KMS-11 (cell line): ENCODE data around the gene ACSF2.
"Not testable (repeated sequence)": the region's sequence is repeated elsewhere in the genome, so short reads cannot be mapped to it uniquely, and the experiment has no call there.

Experiments
- H2AFZ ChIP-seq: fragments of 200-600 bp; sonication (generic); 2 replicates; pipeline ENCODE4 v1.6.1; 2016; ENCODE audit warnings: antibody characterized with exemption, mixed run types, low read depth
- H3K27ac ChIP-seq: fragments of 200-600 bp; sonication (generic); 2 replicates; pipeline ENCODE4 v1.6.1; 2016; ENCODE audit warnings: mild to moderate bottlenecking, mixed run types
- H3K27me3 ChIP-seq: fragments of 200-600 bp; sonication (generic); 2 replicates; pipeline ENCODE4 v1.6.1; 2017; ENCODE audit warnings: mild to moderate bottlenecking, low read depth, mixed run types, moderate library complexity; ENCODE audit not compliant: insufficient read depth
- H3K36me3 ChIP-seq: fragments of 200-600 bp; sonication (generic); 2 replicates; pipeline ENCODE4 v1.6.1; 2017; ENCODE audit warnings: mild to moderate bottlenecking, mixed run types; ENCODE audit not compliant: insufficient read depth
- H3K4me1 ChIP-seq: fragments of 200-600 bp; sonication (generic); 2 replicates; pipeline ENCODE4 v1.6.1; 2016; ENCODE audit warnings: mild to moderate bottlenecking, low read depth, mixed run types; ENCODE audit not compliant: poor library complexity, severe bottlenecking
- H3K4me2 ChIP-seq: fragments of 200-600 bp; sonication (generic); 2 replicates; pipeline ENCODE4 v1.7.0; 2016; ENCODE audit warnings: mild to moderate bottlenecking, mixed run types
- H3K4me3 ChIP-seq: fragments of 200-600 bp; sonication (generic); IDR thresholded peaks from 2 replicates; pipeline ENCODE4 v1.6.1; 2017; ENCODE audit warnings: low read depth, low read length, mixed read lengths; ENCODE audit not compliant: insufficient read depth
- H3K79me2 ChIP-seq: fragments of 200-600 bp; sonication (generic); 2 replicates; pipeline ENCODE4 v1.6.1; 2016; ENCODE audit warnings: low read depth, mixed run types; ENCODE audit not compliant: insufficient read depth
- H3K9ac ChIP-seq: fragments of 200-600 bp; sonication (generic); 2 replicates; pipeline ENCODE4 v1.6.1; 2016; ENCODE audit warnings: mild to moderate bottlenecking, mixed run types
- H4K20me1 ChIP-seq: fragments of 200-600 bp; sonication (generic); 2 replicates; pipeline ENCODE4 v1.6.1; 2016; ENCODE audit warnings: mild to moderate bottlenecking, mixed run types; ENCODE audit not compliant: insufficient read depth
- CTCF ChIP-seq: fragments of 200-600 bp; sonication (generic); conservative IDR thresholded peaks from 2 replicates; pipeline ENCODE4 v1.6.1; 2017; ENCODE audit warnings: low read depth, mild to moderate bottlenecking, antibody characterized with exemption, low read length, moderate library complexity, mixed read lengths

The ACSF2 gene

GRCh38 chr17:50424246-50424995 is 1.6 kb upstream of the ACSF2 start:
- peaks cover 30% of the 10 kb centered on the region for H3K4me1 ChIP-seq
- no peak for TF ChIP-seq CTCF
- no peak overlapping the region for H3K4me3 ChIP-seq

GRCh38 chr17:50424996-50425681 is 879 bp upstream of the ACSF2 start:
- no peak overlapping the region for H3K4me3 ChIP-seq
- H3K9ac ChIP-seq = peak overlapping the region; percentile 65; the same call in 1 of the 2 replicates
- no peaks in the 10 kb centered on the region for H3K36me3 ChIP-seq
- TF ChIP-seq CTCF = no peak
- no peaks in the 10 kb centered on the region for H4K20me1 ChIP-seq
- H3K27ac ChIP-seq = no peak overlapping the region
- H3K4me1 ChIP-seq = peaks cover 30% of the 10 kb centered on the region
- H3K4me2 ChIP-seq = peak overlapping the region; percentile 53
- no peaks in the 10 kb centered on the region for H3K27me3 ChIP-seq
- peak overlapping the region; percentile 100 for H2AFZ ChIP-seq
- peaks cover 6% of the 10 kb centered on the region; the same call in 1 of the 2 replicates for H3K79me2 ChIP-seq

More at GRCh38 chr17:50424246-50424995, 1.6 kb upstream of the ACSF2 start:
- no peak overlapping the region for H2AFZ ChIP-seq
- H4K20me1 ChIP-seq = no peaks in the 10 kb centered on the region
- no peaks in the 10 kb centered on the region for H3K36me3 ChIP-seq
- no peak overlapping the region for H3K27ac ChIP-seq
- no peak overlapping the region for H3K9ac ChIP-seq
- peaks cover 6% of the 10 kb centered on the region; the same call in 1 of the 2 replicates for H3K79me2 ChIP-seq
- no peak overlapping the region; the same call in 1 of the 2 replicates for H3K4me2 ChIP-seq
- no peaks in the 10 kb centered on the region for H3K27me3 ChIP-seq

GRCh38 chr17:50426472-50426782 is 409 bp downstream of the ACSF2 start:
- no peaks in the 10 kb centered on the region for H3K36me3 ChIP-seq
- no peaks in the 10 kb centered on the region for H4K20me1 ChIP-seq
- H3K9ac ChIP-seq = peak overlapping the region; percentile 65; the same call in 1 of the 2 replicates
- H3K4me1 ChIP-seq = peaks cover 26% of the 10 kb centered on the region
- H3K27ac ChIP-seq = peak overlapping the region; percentile 41
- peak overlapping the region; percentile 53 for H3K4me2 ChIP-seq
- H3K79me2 ChIP-seq = peaks cover 6% of the 10 kb centered on the region; the same call in 1 of the 2 replicates
- no peak for TF ChIP-seq CTCF
- peak overlapping the region; percentile 100; the same call in 1 of the 2 replicates for H2AFZ ChIP-seq
- no peaks in the 10 kb centered on the region for H3K27me3 ChIP-seq
- H3K4me3 ChIP-seq = no peak overlapping the region

GRCh38 chr17:50426814-50427787 is 1.1 kb downstream of the ACSF2 start:
- no peak overlapping the region for H3K4me3 ChIP-seq
- H3K79me2 ChIP-seq = peaks cover 6% of the 10 kb centered on the region; the same call in 1 of the 2 replicates
- peak overlapping the region; percentile 65; the same call in 1 of the 2 replicates for H3K9ac ChIP-seq
- no peaks in the 10 kb centered on the region for H3K36me3 ChIP-seq
- H2AFZ ChIP-seq = peak overlapping the region; percentile 100
- TF ChIP-seq CTCF = peak; percentile 65; the same call in 1 of the 2 replicates
- H3K4me2 ChIP-seq = peak overlapping the region; percentile 53
- no peaks in the 10 kb centered on the region for H3K27me3 ChIP-seq
- H4K20me1 ChIP-seq = no peaks in the 10 kb centered on the region
- peaks cover 21% of the 10 kb centered on the region for H3K4me1 ChIP-seq
- H3K27ac ChIP-seq = peak overlapping the region; percentile 41

GRCh38 chr17:50428126-50428525 is 2.1 kb downstream of the ACSF2 start:
- not testable (repeated sequence) for H4K20me1 ChIP-seq, H3K4me3 ChIP-seq, H3K79me2 ChIP-seq, H2AFZ ChIP-seq, H3K36me3 ChIP-seq, H3K27me3 ChIP-seq
- Histone ChIP-seq H3K27ac (peak overlapping the region; percentile 41; the same call in 1 of the 2 replicates), H3K4me1 (peaks cover 21% of the 10 kb centered on the region), H3K9ac (peak overlapping the region; percentile 65; the same call in 1 of the 2 replicates), H3K4me2 (peak overlapping the region; percentile 53)
